Hepatocyte (in vitro differentiated cells): ENCODE data around the gene GPR65.

Experiments
- CTCF ChIP-seq: fragments of 200-600 bp; sonication (generic); IDR thresholded peaks from 2 replicates; pipeline ENCODE4 v1.5.1; 2016; ENCODE audit warnings: antibody characterized with exemption, mild to moderate bottlenecking; ENCODE audit not compliant: poor library complexity
- EZH2phosphoT487 ChIP-seq: fragments of 200-600 bp; sonication (generic); IDR thresholded peaks from one replicate; pipeline ENCODE4 v1.6.1; 2018; ENCODE audit warnings: antibody characterized with exemption, mild to moderate bottlenecking, low read depth, moderate library complexity; ENCODE audit not compliant: unreplicated experiment, severe bottlenecking

DNA sequence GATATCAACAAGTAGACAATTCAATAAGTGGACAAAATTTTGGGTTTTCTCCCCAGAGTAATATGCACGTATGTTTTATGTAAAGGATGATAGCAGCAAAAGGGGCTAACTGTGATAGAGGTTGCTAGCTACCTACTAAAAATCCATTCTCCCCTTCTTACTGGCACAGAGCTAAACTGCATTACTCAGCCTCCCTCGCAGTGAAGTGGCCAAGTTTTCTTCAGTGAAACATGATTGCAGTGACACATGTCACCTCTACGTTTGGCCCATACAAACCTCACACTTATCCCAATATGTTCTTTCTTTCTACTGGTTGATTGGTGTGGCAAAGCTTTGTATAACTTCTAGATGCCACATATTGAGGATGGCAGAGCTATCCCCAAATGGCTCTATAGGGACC, 34.3 kb downstream of the GPR65 start:
- TF ChIP-seq CTCF = no peak
- no peak for TF ChIP-seq EZH2phosphoT487
